T47D (cell line): Measurements from ENCODE around the gene PREP.
"Not testable (repeated sequence)": the region's sequence is repeated elsewhere in the genome, so short reads cannot be mapped to it uniquely, and the experiment has no call there.

Experiments
- DNase-seq, 2 experiments: peaks; one replicate each; pipeline versions ENCODE4 v3.0.0 to v3.0.0-alpha.2; 2011 to 2012; ENCODE audit warnings: low read depth in 1 of 2, low spot score in 1 of 2
- JUND ChIP-seq: IDR thresholded peaks from 2 replicates; pipeline ENCODE4 v1.6.1; 2012; ENCODE audit warnings: low read depth
- in situ Hi-C: cut with HindIII; loops from 2 replicates; pipeline ENCODE4 v1.10.0; 2016; ENCODE audit warnings: low sequenced_read_pairs, low pct_unique_long_range_greater_than_20kb

PREP gene

DNA sequence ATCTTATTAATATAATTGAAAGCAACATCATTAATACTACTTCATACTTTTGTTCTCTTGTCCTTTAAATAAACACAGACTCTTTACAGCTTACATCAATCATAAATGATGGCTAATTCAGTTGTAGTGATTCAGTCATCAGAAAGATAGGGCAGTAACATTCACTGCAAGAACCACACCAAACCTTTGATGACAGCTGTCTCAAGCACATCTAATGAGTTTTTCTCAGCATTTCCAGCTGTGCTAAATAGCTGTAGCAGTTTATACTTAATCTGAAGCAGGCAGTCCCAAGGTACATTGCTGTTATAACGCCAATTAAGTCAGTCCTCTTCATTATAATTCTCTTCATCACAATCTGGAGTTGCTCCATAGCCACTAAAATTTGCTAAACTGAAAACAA is 45.7 kb downstream of the PREP start:
- DNase-seq, result no peak
- TF ChIP-seq JUND, result no peak
- in situ Hi-C loops, result no loop called here

DNA sequence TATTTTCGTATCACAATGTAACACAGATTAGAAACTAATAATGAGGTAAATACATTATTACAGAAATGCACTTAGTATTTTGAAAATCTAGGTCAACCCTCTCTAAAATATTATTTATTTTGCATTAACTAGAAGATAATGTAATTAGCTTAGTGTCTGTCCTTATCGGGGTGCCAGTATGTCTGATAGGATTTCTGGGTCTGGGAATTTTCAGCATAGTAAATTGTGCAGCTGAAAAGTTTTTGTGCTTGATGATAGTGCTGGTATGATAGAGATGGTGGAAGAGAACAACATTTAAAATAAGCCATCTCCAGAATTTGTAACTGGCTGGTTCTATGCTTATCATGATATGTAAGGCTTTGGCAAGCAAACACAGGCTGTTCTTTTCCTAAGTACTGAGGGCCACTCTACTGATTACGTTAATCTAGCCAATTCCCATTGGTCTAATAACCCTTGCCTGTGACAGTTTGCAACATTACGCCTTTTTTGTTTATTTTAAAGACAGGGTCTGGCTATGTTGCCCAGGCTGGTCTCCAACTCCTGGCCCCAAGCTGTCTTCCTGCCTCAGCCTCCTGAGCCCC is 50.8 kb downstream of the PREP start:
- in situ Hi-C loops, result no loop called here
- no peak for TF ChIP-seq JUND
- no peak for DNase-seq

DNA sequence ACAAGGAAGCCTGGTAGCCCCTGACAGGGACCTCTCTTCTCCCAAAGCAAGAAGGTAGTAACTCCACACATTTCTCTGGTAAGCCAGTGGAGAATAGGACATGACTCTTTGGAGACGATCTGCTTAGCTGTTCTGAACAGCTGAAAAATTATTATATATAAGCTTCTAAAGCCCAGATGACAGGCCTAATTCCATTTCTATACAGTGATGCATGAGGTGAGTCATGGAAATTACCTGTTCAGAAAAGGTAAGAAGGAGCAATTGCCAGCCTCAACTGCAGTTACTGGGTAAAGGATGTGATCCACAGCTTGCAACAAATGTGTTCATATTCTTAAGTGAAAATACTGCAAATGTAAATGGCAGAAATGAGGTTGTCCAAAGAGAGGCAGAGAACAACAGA is 54.0 kb downstream of the PREP start:
- no peak for TF ChIP-seq JUND
- in situ Hi-C loops, result no loop called here
- DNase-seq, result no peak

GRCh38 chr6:105346052-105346451 is 56.8 kb downstream of the PREP start:
- in situ Hi-C loops, result no loop called here

DNA sequence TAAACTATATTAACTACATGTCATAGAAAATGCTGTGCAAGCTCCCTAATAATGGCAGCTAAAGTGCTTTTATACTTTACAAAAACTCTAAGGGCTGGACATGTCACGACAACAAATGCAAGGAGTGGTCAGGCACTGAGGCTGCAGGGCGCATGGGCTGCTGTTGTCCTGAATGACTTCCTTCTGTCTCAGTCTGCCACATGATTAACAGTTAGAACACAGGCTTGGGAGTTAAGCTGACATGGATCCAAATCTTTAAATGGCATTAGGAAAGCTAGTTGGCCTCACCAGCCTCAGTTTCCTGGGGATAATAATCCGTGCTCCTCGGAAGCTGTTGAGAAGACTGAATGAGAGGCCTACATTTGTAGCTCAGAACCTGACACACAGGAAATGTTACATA is 57.4 kb downstream of the PREP start:
- DNase-seq, result no peak
- no peak for TF ChIP-seq JUND
- in situ Hi-C loops, result no loop called here

More at GRCh38 chr6:105346052-105346451, 56.8 kb downstream of the PREP start:
- TF ChIP-seq JUND, result no peak
- DNase-seq, result no peak

- in situ Hi-C loops, result no loop called here
- no peak for TF ChIP-seq JUND
- no peak for DNase-seq
These were observed 58.0 kb downstream of the PREP start for GRCh38 chr6:105344881-105345370.

GRCh38 chr6:105338350-105338983 is 64.4 kb downstream of the PREP start:
- in situ Hi-C loops, DNase-seq: not testable (repeated sequence)

- no peak for TF ChIP-seq JUND
- in situ Hi-C loops, result no loop called here
- no peak for DNase-seq
These were observed 65.9 kb downstream of the PREP start for GRCh38 chr6:105336986-105337385.

GRCh38 chr6:105332576-105332975 is 70.3 kb downstream of the PREP start:
- DNase-seq, result no peak
- in situ Hi-C loops, result no loop called here
- no peak for TF ChIP-seq JUND

GRCh38 chr6:105331927-105332326 is 71.0 kb downstream of the PREP start:
- no peak for DNase-seq
- TF ChIP-seq JUND, result no peak
- in situ Hi-C loops, result no loop called here

DNA sequence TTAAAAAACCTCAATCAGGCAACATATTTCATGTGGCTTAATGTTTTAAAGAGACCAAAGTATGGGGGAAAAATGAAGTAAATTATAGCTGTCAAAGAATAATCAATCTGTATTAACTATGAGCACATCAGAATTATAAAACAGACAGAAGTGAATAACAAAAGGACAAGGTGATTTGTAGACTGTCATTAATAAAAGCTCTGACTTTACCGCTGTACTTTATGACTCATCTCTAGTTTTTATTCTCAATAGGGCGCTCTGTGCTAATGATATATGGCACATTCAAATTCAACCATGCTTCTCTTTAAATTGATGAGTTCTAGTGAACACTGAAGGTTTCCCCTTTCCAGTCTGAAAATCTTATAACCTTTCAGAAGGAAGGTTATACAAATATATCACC is 72.0 kb downstream of the PREP start:
- in situ Hi-C loops, result no loop called here
- TF ChIP-seq JUND, result no peak
- no peak for DNase-seq

- no peak for DNase-seq
- TF ChIP-seq JUND, result no peak
- in situ Hi-C loops, result no loop called here
These were observed 72.5 kb downstream of the PREP start for GRCh38 chr6:105330364-105330763.

- TF ChIP-seq JUND, result no peak
- in situ Hi-C loops, result no loop called here
- no peak for DNase-seq
These were observed 75.8 kb downstream of the PREP start for GRCh38 chr6:105326833-105327770.
